Testis (tissue), 2 donors: Measurements from ENCODE around the gene TMIGD3.

Experiments used
- POLR2A ChIP-seq: fragments of 450-650 bp; IDR thresholded peaks from one replicate; pipeline ENCODE4 v1.6.1; 2017; ENCODE audit warnings: antibody characterized with exemption, mild to moderate bottlenecking, moderate library complexity
- TF ChIP-seq, protein P1 (sequence below), 3 experiments: fragments of 450-650 bp in 2 of 3; fragments of 200-600 bp in 1 of 3; sonication (generic) in 1 of 3; IDR thresholded peaks; one replicate each; pipeline ENCODE4 v1.5.1; 2016 to 2019; ENCODE audit warnings: antibody characterized with exemption in 3 of 3, mild to moderate bottlenecking in 2 of 3, moderate library complexity in 1 of 3

- TF ChIP-seq, protein P1, sequence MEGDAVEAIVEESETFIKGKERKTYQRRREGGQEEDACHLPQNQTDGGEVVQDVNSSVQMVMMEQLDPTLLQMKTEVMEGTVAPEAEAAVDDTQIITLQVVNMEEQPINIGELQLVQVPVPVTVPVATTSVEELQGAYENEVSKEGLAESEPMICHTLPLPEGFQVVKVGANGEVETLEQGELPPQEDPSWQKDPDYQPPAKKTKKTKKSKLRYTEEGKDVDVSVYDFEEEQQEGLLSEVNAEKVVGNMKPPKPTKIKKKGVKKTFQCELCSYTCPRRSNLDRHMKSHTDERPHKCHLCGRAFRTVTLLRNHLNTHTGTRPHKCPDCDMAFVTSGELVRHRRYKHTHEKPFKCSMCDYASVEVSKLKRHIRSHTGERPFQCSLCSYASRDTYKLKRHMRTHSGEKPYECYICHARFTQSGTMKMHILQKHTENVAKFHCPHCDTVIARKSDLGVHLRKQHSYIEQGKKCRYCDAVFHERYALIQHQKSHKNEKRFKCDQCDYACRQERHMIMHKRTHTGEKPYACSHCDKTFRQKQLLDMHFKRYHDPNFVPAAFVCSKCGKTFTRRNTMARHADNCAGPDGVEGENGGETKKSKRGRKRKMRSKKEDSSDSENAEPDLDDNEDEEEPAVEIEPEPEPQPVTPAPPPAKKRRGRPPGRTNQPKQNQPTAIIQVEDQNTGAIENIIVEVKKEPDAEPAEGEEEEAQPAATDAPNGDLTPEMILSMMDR (IDR thresholded peaks at IDR 0.05) = no peak
- no peak for TF ChIP-seq POLR2A
Observed at GRCh38 chr1:111512931-111513330, 9.5 kb upstream of the TMIGD3 start.
